ENCODE results near the gene SHISA9.

DNA sequence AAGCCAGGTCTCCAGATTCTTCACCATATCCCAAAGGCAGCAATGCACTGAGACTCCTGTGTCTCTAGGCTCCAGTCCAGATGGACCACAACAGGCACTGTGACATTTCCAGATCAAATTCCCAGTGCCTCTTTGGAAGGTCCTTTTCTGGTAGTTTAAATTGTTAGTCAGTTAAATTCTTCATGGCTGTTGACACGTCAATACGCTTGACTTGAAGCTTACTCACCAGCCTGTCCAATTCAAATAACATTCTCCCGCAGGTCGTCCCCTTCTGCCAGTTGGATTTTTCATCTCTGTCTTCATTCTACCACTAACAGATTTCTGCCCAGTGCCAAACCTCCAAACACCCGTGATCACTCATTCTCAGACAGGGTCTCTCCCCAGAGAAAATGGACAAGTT is 86.7 kb downstream of the SHISA9 start:
- TF ChIP-seq, protein P1, sequence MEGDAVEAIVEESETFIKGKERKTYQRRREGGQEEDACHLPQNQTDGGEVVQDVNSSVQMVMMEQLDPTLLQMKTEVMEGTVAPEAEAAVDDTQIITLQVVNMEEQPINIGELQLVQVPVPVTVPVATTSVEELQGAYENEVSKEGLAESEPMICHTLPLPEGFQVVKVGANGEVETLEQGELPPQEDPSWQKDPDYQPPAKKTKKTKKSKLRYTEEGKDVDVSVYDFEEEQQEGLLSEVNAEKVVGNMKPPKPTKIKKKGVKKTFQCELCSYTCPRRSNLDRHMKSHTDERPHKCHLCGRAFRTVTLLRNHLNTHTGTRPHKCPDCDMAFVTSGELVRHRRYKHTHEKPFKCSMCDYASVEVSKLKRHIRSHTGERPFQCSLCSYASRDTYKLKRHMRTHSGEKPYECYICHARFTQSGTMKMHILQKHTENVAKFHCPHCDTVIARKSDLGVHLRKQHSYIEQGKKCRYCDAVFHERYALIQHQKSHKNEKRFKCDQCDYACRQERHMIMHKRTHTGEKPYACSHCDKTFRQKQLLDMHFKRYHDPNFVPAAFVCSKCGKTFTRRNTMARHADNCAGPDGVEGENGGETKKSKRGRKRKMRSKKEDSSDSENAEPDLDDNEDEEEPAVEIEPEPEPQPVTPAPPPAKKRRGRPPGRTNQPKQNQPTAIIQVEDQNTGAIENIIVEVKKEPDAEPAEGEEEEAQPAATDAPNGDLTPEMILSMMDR (conservative IDR thresholded peaks at IDR 0.05; ENCODE audit: low read length): no peak
- no peak for TF ChIP-seq EZH2phosphoT487 (IDR thresholded peaks at IDR 0.05; ENCODE audit: borderline replicate concordance, low read depth, low read length)
